Liver (tissue), 3 donors: ENCODE measurements around the gene HIF3A.

Experiments
- CTCF ChIP-seq: fragments of 150-350 bp; IDR thresholded peaks from 2 replicates; pipeline ENCODE4 v1.5.1; 2017; ENCODE audit warnings: improper control_type of control experiment, low read depth, low read length; ENCODE audit not compliant: missing input control
- FOXA1 ChIP-seq: IDR thresholded peaks from 2 replicates; pipeline ENCODE4 v1.6.1; 2016; ENCODE audit warnings: antibody characterized with exemption
- GABPA ChIP-seq, 2 donors: IDR thresholded peaks in 1 of 2; conservative IDR thresholded peaks in 1 of 2; 2 replicates each; pipeline ENCODE4 v1.6.1; 2016; ENCODE audit warnings: antibody characterized with exemption in 2 of 2, mild to moderate bottlenecking in 1 of 2, moderate library complexity in 1 of 2
- JUND ChIP-seq, 2 donors: IDR thresholded peaks; 2 replicates each; pipeline ENCODE4 v1.6.1; 2016; ENCODE audit warnings: antibody characterized with exemption in 2 of 2
- RAD21 ChIP-seq, 2 donors: IDR thresholded peaks; 2 replicates each; pipeline ENCODE4 v1.6.1; 2016; ENCODE audit warnings: antibody characterized with exemption in 2 of 2, mild to moderate bottlenecking in 2 of 2
- REST ChIP-seq: IDR thresholded peaks from 2 replicates; pipeline ENCODE4 v1.6.1; 2016; ENCODE audit warnings: antibody characterized with exemption, mild to moderate bottlenecking
- RXRA ChIP-seq, 2 donors: IDR thresholded peaks; 2 replicates each; pipeline ENCODE4 v1.6.1; 2017 to 2018; ENCODE audit warnings: antibody characterized with exemption in 2 of 2, mild to moderate bottlenecking in 1 of 2
- SP1 ChIP-seq: IDR thresholded peaks from 2 replicates; pipeline ENCODE4 v1.6.1; 2018; ENCODE audit warnings: antibody characterized with exemption, mild to moderate bottlenecking
- TAF1 ChIP-seq: conservative IDR thresholded peaks from 2 replicates; pipeline ENCODE4 v1.6.1; 2016; ENCODE audit warnings: antibody characterized with exemption, mild to moderate bottlenecking
- TF ChIP-seq, protein P1 (sequence below): IDR thresholded peaks from 2 replicates; pipeline ENCODE4 v1.6.1; 2016; ENCODE audit warnings: antibody characterized with exemption
- TF ChIP-seq, protein P2 (sequence below): IDR thresholded peaks from 2 replicates; pipeline ENCODE4 v1.6.1; 2016; ENCODE audit warnings: antibody characterized with exemption
- donor health status: healthy.
- donor health status: healthy.

DNA sequence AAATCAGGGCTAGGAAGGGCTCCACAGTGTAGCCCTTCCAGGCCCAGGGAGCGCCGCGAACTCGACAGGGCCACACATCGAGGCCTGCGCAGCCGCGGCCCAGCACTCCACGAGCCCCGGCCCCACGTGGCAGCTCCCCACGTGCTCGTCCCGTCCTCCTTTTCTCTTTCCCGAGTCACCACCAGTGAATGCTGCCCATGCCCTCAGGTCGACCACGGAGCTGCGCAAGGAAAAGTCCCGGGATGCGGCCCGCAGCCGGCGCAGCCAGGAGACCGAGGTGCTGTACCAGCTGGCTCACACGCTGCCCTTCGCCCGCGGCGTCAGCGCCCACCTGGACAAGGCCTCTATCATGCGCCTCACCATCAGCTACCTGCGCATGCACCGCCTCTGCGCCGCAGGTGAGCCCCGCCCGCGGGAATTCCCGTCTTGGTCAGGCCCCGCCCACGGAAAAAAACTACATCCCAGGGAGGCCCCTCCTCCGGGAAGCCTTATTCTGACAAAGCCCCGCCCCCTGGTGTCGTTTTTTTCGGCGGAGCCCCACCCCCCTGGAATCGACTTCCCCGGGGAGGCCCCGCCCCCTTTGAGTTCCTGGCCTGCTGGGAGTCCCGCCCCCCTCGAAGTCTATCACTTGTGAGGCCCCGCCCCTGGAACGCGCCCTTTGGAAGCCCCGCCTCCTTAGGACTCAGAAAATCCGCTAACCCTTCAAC, 7.0 kb downstream of the HIF3A start:
- TF ChIP-seq CTCF (no peak), RXRA (IDR thresholded peaks at IDR 0.05) (no peak), GABPA (IDR thresholded peaks at IDR 0.05 in 1 of 2, conservative IDR thresholded peaks at IDR 0.05 in 1 of 2) (no peak), RAD21 (IDR thresholded peaks at IDR 0.05) (no peak), JUND (IDR thresholded peaks at IDR 0.05) (no peak), REST (no peak), SP1 (no peak), FOXA1 (no peak), TAF1 (no peak)
- TF ChIP-seq, protein P1, sequence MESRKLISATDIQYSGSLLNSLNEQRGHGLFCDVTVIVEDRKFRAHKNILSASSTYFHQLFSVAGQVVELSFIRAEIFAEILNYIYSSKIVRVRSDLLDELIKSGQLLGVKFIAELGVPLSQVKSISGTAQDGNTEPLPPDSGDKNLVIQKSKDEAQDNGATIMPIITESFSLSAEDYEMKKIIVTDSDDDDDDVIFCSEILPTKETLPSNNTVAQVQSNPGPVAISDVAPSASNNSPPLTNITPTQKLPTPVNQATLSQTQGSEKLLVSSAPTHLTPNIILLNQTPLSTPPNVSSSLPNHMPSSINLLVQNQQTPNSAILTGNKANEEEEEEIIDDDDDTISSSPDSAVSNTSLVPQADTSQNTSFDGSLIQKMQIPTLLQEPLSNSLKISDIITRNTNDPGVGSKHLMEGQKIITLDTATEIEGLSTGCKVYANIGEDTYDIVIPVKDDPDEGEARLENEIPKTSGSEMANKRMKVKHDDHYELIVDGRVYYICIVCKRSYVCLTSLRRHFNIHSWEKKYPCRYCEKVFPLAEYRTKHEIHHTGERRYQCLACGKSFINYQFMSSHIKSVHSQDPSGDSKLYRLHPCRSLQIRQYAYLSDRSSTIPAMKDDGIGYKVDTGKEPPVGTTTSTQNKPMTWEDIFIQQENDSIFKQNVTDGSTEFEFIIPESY, result no peak
- TF ChIP-seq, protein P2, sequence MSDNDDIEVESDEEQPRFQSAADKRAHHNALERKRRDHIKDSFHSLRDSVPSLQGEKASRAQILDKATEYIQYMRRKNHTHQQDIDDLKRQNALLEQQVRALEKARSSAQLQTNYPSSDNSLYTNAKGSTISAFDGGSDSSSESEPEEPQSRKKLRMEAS, result no peak
